ENCODE results near the gene ATOH8.
A peak's percentile ranks its signal among the peaks of the same experiment; 100 is the strongest.
"Not testable (repeated sequence)": the region's sequence is repeated elsewhere in the genome, so short reads cannot be mapped to it uniquely, and the experiment has no call there.

The ATOH8 gene, protein sequence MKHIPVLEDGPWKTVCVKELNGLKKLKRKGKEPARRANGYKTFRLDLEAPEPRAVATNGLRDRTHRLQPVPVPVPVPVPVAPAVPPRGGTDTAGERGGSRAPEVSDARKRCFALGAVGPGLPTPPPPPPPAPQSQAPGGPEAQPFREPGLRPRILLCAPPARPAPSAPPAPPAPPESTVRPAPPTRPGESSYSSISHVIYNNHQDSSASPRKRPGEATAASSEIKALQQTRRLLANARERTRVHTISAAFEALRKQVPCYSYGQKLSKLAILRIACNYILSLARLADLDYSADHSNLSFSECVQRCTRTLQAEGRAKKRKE

DNA sequence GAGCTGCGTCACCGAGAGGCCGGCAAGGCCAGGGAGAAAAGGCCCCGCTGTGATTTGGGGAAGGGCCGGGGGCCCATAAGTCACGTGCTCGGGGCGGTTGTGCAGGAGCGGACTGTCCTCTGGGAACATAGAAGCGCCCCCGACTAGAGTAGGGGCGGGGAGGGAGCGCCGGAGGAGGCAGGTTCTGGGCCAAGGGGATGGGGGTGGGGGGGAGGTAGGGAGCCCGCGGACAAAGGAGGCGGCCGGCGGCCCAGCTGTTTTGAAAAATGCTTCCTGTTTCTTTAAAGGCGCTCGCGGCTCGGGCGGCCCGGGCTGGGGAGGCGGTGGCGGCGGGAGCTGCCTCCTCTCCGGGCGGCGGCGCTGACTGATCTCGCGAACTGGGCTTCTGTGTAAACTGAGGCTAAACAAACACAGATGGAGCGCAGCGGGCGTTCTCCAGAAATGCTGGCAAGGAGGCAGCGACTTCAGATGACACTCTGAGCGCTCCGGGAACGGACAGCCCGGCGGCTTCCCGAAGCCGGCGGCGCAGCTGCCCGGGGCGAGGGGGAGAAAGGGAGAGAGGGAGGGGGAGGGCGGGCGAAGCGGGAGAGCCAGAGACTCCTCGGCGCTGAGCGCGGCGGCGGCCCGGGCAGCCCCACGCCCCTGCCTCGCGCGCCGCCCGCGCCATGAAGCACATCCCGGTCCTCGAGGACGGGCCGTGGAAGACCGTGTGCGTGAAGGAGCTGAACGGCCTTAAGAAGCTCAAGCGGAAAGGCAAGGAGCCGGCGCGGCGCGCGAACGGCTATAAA lies at the start of gene ATOH8:
TSS of gene ATOH8 (plus strand) at position 467 of the 788 bp plus-strand sequence. CDS start at position 666, 199 bp downstream.
- peak; percentile 28 for DNase-seq

DNA sequence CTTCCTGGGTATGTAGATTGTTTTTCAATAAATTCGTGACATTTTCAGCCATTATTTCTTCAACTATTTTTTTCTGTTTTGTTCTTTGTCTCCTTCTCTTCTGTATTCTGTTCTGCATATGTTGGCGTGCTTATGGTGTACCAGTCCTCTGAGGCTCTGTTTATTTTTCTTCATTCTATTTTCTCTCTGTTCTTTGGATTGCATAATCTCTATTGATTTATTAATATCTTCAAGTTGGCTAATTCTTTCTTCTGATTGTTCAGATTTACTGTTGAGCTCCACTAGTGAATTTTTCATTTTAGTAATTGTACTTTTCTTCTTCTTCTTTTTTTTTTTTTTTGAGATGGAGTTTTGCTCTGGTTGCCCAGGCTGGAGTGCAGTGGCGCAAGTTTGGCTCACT lies 49.8 kb upstream of the ATOH8 start:
- DNase-seq, result no peak

DNA sequence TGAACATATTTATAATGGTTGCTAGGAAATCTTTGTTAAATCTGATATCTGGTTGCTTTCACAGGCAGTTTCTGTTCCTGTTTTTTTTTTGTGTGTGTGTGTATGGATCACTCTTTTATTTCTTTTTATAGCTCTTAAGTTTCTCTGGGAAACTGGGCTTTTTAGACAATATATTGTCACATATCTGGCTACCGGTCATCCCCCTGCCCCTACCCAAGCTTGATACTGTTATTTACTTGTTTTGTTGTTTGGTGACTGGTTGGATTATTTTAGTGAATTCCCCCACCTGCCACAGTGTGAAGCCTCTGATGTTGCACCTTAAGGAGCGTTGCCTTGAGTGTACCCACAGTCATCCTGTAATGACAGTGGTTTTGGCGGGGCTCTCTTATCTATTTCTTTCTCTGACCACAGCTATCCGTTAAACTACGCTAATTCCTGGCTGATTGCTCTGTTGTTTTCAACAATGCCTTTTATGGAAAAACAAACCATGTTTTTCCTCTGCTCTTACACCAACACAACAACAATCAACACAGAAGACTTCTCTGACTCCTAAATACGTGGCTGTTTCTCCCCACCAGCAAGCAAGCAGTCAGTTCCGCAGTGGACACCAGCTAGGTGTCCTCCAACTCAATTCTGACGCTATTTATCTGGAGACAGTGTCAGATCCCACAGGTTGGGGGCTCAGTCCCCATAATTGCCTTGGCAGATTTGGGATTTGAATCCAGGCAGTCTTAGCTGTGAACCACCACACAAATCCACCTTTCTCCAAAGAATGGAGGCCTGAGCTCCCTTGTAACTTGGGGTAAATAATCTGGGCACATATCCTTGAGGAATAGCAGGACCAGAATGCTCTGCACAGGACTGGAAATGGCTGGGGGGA lies 48.8 kb upstream of the ATOH8 start:
- DNase-seq, result no peak

DNA sequence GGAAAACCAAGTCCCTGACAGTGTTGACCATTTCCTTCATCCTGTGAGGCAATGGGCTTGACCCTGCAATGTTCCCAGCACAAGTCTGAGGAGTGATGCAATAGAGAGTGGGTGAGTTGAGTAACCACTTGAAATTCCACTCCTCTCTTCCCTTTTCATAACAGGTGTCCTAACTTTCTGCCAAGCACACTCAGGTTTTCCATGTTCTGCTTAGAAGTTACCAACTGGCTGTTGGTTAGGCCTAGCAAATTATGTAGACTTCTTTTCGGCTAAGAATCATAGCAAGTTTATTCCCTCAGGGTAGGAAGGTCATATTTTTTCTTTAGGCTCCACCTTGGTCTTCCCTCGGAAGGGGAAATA lies 48.1 kb upstream of the ATOH8 start:
- no peak for DNase-seq

DNA sequence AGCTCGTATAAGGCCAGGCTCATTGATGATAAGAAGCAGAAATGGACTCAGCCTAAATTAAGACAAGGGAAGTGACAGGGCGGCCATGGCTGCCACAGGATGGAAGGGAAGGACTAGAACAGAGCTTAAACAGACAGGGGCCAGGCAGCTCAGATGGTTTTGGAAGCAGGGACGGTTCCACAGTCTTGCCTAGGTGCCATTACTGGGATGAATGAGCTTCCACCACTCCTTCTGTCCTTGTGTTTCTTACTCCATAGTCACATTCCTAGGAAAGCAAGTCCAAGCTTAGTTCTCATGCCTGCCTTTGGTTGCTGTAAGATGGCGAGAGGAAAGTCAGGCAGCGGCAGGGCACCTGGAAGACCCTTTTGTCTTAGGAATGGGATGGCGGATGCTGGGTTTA lies 47.7 kb upstream of the ATOH8 start:
- no peak for DNase-seq

DNA sequence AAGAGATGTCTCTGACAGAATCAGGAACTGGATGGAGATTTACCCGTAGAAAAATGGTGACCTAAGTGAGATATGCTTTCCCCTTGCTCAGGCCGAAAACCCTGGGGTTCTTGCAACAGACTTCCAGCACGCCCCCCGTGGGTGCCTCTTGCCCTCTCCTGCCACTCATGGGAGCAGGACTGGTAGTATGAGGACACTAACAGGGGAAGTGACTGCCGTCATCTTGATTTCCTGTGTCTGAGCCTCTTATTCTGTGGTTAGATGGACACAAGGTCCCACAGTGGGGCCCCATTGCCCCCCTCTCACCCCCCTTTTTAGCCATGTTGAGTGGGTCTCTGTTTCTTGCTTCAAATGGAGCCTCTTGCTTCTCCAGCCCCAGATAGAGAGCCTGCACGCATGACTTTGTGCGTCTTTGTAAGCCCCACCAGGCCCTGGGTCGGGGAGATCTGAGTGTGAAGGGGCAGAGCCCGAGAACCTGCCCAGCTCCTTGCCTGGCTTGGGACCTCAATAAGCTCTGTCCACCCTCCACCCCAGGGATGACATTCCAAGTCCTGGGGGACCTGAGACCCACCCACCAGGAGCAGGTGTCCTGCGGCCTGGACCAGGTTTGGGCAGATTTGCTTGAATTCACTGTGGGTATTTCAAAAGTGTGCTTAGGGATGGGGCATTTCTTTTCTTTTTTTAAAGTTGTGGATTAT lies 47.0 kb upstream of the ATOH8 start:
- DNase-seq, result no peak

DNA sequence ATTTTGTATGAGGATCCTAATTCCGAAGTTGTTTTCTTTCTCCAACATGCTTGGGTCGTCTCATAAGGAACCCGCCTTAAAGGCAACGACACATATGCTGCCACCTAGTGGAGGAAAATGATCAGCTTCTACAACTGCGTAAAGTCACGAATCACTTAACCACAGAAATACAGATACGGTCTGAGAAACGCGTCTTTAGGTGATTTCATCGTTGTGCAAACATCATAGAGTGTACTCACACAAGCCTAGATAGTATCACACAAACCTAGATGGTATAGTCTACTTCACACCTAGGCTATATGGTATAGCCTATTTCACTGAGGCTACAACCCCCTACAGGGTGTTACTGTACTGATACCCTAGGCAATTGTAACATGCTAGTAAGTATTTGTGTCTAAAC lies 46.5 kb upstream of the ATOH8 start:
- DNase-seq, result peak; percentile 47

DNA sequence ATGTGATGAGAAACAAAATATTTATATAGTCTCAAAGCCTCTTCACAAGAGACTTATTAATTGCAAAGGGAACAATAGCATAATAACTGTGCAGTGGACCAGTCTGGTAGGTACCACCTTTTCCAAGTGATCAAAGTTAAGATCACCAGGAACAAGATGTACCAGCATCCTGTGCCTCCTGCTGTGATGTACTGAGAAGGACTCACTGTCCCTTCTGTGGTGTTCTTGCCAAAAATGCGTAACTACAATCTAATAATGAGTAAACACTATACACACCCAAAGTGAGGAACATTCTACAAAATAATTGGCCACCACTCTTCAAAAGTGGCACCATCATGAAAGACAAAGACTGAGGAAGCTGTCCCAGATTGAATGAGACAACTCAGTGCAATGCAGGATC lies 45.1 kb upstream of the ATOH8 start:
- DNase-seq, result no peak

DNA sequence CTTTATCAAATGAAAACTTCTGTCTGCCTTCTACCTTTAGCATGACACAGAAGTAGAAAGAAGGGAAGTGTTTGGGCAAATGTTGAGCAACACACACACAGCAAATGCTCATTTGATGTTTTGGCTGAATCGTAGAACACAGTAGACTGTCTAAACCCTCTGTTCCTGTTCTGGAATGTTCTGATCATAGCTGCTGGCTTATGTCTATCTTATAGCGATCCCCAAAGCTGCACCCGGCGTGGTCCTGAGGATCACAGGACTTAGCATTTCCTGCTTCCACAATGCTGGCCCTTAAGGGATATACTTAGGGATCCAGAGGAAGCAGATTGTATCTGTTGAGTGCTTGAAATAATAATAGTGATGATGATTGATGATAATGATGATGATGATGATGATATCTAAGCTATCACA lies 44.4 kb upstream of the ATOH8 start:
- no peak for DNase-seq

DNA sequence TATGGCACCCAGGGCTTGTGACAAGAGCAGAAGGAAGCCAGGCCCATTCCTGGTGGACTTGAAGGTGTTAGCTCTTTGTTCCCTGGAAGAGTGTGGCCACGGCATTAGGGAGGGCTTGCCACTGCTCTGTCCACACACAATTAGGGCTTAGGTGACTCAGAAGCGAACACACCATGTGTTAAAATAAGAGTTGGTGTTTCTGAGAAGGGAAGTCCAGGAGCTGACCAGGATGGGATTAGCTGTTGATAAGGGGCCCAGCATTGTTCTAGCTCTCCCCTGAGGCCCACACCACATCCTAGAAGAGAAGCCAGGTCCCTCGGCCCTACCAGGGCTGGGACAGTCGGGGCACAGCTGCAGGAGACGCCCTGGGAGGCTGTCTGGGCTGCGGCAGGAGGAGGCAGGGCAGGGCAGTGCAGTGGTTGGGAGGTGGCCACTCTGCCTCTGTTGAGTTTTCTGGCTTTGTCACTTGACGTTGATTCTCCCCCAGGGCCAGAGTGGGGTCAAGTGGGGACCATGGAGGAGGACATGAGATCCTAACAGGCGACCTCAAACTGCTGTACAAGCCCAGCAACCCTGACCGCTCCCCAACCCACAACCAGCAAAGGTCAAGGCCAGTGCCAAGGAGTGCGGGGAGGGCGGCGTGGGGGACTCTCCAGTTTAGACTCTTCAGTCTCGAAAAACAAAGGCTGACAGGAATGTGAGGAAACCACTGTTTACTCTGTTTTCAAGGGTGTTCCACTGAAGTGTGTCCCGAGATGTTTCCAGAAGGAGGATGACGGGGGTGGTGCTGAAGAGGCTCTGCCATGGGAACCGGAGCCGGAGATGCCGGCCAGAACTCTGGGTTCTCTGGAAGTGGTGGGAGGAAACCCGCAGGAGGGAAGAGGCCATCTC lies 42.9 kb upstream of the ATOH8 start:
- DNase-seq, result no peak

DNA sequence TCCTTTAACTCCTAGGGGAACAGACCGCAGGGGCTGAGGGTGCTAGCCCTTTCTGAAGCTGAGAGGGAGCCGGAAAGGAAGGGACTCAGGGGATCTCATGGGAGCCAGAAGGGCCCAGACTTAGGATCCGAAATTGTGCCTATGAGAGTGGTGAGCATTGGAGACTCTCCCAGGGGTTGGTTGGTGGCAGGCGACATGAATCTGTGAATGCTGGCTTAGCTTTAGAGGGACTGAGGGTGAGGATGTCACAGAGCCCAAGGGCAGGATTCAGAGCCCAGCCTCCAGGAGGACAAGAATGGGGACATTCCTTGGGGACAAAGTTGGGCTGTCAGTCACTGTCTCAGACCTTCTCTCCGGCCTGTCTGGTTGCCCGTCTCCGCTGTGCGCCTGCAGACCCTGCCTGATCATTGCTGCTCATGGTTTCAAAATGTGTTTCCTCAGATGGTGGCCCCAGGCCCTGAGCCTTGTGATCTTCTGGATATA lies 42.2 kb upstream of the ATOH8 start:
- DNase-seq, result no peak

DNA sequence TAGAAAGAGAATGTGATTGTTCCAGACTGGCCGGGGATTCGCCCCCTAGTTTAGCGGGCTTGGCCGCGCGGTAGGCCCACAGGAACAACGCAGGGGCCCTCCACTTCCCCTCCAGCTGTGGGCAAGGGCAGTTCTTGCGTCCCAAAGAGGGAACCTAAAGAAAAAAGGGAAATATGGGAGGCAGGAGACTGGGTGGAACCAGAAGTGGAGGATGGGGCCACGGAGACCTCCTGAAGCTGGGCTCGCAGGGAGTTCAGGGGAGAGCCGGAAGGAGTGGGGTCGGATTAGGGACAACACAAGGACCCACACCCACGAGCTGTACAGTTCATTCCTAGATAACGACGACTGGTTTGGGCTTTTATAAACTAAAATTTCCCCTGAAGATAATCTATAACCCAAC lies 41.5 kb upstream of the ATOH8 start:
- DNase-seq, result no peak

DNA sequence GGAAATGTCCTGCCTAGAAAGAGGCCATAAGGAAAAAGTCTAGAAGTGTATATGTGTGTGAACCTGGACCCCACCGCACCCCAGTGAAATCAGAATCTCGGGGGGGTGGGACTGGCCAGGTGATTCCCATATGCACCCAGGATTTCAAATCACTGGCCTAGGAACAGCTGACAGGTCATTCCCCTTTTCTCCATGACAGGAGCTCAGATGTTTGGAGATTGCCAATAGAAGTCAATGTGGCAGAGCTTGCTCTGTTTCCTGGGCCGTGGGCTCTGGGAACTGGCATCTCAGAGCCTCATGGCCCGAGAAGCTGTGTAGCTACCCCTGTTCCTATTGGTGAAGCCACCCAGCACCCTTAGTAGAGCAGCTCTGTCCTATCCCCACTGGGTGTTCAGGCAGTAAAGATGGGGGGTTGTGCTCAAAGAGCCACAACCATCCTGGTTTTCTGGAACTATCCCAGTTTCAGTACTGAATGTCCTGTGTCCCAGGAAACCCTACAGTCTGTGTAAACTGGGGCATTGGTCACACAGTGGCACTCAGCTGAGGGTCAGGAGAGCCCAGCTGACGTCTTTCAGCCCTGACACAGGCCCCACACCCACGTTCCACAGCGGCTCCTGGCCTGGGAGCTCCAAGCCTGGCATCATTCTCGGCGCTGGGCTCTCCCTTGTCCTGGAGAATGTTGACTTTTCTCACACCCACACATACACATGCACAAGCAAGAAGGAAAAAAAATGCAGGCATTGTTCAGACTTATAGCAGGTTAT lies 40.8 kb upstream of the ATOH8 start:
- no peak for DNase-seq

DNA sequence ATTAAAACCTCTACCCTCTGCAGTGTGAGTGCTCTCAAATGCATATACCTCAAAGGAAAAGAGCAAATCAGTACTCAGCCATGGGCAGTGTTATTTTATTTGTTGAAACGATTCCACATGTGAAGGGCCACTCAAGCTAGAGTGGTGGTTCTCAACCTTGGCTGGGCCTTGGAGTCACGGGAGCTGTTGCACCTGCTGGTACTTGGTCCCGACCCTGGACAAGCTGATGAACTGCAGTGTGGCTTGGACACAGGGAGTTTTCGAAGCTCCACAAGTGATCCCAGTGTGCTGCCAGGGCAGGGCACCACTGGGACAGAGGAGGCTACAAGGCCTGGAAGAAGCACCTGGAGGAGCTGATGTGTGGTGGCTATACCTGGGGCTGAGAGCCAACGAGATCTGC lies 40.0 kb upstream of the ATOH8 start:
- no peak for DNase-seq

DNA sequence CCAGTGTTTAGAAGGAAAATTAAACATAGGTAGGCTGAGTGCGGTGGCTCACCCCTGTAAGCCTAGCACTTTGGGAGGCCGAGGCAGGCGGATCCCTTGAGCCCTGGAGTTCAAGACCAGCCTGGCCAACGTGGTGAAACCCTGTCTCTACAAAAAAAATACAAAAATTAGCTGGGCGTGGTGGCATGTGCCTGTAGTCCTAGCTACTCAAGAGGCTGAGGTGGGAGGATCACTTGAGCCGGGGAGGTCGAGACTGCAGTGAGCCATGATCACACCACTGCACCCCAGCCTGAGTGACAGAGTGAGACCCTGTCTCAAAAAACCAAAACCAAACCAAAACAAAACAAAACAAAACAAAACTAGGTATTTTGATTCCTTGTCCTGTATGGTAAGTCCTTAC lies 39.4 kb upstream of the ATOH8 start:
- not testable (repeated sequence) for DNase-seq

DNA sequence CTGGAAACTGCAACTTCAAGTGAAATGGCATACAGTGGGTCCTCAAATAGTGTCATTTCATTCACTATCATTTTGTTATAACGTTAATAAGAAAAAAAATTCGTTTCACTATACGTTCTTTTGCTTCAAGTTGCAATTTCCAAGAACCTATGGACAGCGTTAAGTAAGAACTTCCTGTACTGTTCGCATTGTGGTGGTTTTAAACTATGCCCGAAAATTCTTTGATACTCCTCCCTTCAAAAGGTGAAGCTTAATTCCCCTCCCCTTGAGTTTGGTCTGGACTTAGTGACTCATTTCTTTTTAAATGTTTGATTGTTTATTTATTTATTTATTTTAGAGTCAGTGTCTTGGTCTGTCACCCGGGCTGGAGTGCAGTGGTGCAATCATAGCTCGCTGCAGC lies 39.0 kb upstream of the ATOH8 start:
- DNase-seq, result no peak

DNA sequence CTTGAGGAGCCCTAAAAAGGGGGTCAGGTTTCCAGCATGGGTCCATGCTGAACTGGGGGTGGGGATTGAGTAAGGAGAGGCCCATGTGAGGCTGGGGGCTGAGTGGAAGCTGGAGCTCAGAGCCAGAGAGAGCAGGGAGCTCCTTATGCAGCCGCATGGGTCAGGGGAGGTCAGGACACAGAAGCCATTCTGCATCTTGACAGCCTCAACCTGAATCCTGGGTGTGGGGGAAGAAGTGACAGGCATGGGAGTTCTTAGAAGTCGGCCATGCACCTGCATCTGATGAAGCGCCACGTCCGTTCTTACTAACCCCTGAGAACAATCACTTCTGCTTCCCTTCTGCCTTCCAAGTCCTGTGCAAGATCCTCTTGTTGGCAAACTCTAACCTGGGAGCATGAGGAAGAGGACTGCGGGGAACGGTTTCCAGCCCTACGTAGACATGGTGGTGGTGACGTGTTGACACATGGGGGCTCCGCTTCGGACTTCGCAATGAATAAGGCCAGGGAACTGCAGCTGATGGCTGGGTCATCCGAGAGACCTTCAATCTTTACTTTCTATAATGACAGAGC lies 37.4 kb upstream of the ATOH8 start:
- no peak for DNase-seq

DNA sequence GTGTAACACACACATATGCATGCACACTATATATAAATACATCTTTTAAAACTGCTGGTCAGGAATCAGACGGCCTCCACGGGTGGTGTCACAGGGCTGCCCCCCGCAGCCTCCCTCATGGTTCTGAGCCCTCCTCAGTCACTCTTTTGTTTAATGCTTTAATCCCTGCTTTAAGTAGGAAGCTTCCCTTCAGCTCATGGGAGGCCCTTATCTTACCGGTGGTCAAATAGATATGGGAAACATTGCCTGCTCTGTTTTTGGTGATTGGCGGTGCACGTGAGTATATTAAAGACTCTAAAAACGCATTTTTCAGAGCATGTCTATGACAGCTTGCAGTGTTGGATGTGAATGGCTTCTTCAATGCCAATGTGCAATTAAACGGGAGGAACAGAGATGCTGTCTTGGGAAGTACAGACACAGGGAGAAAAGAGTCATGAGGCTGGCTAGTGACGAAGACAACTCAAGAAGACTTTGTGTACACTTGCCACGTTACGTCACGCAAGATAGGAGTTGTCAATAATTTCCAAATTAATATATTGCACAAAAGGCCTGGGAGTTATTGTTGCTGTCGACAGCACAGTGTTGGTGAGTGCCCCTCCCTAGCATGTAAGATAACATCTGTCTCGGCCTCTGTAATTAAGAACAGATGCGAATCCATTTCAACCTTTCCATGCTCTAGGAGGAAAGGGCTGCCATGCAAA lies 36.3 kb upstream of the ATOH8 start:
- DNase-seq, result no peak

DNA sequence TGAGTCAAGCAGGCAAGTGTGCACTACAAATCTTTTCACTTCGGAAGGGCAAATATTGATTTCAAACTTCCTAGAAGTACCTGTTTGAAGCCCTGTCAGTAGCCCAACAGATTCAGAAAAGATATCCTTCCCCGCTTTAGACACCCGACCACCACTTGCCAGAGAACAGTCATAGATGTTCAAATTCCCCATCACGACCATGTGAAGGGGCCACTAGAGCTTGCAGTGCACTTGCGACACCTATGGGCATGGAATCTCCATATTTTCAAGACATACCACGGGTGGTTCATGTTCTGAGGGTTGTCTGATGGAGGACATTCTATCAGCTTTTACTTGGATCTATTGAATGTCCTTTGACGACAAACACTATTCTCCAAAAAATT lies 35.8 kb upstream of the ATOH8 start:
- DNase-seq, result no peak
